COLO668 (cell line): ENCODE data around the gene GRID2.

Experiments
- DNase-seq: peaks from one replicate; lab custom pipeline; 2025; ENCODE audit not compliant: unreplicated experiment; lab: John Stamatoyannopoulos, UW

GRID2 gene

DNA sequence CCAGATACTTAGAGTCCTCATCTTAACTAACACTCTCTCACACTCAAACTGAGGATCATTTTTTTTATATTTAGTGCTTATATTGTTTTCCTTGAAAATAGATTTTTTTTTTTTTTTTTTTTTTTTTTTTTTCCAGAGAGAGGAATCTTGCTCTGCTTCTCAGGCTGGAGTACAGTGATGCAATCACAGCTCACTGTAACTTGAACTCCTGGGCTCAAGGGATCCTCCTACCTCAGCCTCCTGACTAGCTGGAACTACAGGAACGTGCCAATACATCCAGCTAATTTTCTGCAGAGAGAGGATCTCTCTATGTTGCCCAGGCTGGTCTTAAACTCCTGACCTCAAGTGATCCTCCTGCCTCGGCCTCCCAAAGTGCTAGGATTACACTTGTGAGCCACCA, 874.5 kb downstream of the GRID2 start:
- DNase-seq: no peak

DNA sequence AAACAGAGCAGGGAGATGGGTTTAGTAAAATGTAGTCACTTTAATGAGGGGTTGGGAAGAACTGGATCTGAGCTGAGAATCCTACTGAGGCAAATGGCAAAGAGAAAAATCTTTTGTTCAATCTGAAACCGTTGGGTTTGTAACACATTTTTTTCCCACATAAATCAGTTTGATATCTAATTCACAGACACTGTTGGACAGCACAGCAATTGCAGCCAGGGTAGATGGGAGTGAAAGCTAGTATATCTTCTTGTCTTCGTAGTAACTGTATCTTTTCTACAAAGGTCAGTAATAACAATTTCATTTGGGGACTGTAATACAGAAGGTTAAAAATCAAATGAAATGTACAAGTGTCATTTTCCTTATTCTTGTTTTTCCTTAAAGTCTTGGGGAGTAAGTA, 875.3 kb downstream of the GRID2 start:
- no peak for DNase-seq

DNA sequence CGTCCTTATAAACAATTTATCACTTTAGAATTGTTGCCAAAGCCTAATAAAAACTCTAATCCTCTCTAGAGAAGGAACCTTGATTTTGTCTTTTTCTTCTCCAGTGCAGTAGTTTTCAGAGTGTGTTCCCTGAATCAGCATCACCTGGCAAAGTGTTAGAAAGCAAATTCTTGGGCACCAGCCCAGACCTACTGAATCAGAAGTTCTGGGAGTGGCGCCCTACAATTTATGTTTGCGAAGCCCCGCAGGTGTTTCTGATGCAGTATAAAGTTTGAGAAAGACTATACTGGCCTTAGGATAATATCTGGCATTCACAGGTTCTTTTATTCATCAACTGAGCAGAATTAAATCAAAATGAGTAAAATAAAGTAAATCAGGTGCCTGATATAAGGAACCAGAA, 879.0 kb downstream of the GRID2 start:
- DNase-seq: no peak

DNA sequence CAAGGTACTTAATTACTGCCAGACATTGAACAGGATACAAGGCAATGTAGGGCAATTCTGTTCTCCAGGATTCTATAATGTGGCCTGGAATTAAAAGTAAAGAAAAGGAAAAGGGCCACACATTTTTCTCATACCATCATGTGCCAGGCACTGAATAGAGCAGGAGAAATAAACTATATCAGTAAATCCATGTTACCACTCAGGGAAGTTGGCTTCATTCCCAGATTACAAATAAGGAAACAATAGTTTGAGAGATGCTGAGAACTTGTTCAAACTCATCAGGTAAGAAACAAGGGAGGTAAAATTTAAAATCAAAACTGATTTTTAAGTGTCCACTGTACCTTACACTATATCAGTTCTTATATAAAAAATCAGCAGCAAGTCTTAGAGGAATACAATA, 879.8 kb downstream of the GRID2 start:
- no peak for DNase-seq

DNA sequence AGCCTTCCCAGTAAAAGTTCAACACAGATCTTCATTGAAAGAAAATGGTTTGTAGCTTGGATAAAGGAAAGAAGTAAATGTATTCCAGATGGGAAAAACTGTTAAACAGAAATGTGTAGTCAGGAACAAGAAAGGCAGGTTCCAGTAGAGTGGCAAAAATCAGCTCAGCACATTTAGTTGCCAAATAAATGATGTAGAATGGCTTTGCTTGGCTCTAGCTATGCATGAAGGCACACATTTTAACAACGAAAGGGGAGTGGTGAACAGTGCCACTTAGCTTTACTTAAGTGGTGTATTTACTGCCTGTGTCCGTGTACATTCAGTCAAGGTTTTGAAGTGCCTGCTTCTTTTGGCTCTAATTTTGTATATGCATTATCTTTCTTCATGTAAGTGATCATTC, 880.3 kb downstream of the GRID2 start:
- DNase-seq: peak; percentile 13

DNA sequence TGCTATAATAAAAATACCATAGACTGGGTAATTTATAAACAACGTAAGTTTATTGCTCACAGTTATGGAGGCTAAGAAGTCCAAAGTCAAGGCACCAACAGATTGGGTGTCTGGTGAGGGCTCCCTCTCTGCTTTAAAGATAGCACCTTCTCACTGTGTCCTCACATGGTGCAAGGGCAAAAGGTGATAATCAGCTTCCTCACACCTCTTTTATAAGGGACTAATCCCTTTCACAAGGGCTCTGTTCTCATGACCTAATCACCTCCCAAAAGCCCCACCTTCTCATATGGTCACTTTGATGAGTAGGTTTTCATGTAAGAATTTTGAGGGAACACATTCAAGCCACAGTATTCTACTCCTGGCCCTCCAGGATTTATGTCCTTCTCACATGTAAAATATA, 883.1 kb downstream of the GRID2 start:
- DNase-seq: no peak

DNA sequence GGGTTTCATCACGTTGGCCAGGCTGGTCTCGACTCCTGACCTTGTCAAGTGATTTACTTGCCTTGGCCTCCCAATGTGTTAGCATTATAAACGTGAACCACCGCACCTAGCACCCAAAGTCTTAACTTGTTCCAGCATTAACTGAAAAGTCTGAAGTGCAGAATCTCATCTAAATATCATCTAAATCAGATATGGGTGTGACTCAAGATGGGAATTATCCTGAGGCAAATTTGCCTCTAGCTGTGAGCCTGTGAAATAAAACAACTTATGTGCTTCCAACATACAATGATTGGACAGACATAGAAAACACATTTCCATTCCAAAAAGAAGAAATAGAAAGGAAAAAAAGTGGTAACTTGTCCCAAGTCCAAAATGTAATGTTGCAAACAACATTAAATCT, 883.7 kb downstream of the GRID2 start:
- DNase-seq: no peak

DNA sequence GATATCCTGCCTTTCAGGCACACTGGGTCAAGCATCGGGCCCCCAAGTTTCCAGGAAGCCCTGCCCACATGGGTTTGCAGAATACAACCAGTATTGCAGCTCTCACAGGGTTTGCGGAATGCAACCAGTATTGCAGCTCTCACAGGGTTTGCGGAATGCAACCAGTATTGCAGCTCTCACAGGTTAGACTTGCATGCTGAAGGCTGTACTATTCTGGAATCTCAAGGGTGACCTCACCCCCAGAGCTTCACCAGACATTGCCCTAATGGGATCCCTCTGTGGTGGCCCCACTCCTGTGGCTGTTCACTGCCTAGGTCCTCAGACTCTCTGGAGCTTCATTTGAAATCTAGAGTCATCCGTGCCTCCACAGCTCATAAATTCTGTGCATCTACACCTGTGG, 884.1 kb downstream of the GRID2 start:
- no peak for DNase-seq

DNA sequence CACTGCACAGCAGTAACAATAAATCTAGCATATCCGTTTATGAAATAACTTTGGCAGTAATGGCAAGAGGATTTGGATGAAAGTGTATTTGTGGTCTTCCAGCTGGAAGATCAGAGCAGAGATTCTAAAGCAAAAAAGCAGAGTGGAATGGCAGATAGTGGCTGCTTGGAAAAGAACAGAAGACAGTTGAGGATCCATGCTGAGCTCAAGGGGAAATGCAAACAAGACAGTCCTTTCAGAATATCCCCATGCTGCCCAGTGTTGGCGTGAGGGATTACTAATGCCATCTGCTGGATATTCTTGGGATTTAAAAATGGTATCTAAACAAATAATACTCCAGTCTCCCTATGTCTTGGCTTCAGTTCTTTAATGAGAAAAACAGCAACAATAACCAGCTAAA, 895.7 kb downstream of the GRID2 start:
- peak; percentile 9 for DNase-seq

DNA sequence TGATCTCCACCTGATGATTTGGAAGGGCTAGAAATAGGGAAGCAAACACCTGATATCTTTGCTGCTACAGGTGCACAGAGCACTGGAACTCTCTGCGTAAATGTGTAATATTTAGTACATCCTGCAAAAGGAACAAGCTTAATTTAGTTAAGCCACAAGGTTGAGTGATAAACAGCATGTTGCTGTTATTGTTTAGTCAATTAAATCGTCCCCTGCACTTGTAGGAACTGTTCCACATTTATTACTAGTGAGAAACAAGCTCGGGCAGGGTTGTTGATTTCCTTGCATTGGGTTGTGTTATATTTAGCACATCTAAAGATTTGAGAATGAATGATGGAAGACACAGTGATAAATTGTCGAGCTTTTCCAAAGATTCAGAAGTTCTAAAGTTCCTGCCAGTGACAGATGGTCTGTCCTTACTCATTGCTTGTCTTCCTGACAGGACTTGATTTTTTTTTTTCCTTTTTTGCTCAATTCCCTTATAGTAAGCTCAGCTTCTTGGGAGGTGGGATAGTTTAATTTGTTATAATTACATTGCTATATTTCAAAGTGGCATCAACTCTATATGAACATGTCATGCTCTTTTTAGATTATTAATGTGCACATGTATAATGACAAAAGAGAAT, 897.8 kb downstream of the GRID2 start:
- DNase-seq: no peak

DNA sequence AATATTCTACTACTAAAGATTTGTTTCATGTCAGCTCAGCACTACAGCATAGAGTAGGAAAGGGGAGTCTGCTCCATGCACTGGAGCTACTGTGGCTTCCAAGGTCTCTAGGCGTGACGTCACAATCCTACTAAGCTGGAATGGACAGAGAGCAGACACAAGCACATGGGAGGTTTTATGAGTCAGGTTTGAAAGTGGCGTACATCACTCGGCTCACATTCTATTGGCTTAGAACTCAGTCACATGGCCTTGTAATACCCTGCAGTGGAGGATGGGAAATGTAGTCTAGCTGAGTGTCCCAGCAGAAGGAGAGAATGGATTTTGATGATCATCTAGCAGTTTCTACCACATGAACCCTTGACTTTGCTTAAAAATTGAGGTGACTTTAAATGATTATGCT, 899.9 kb downstream of the GRID2 start:
- DNase-seq: no peak

DNA sequence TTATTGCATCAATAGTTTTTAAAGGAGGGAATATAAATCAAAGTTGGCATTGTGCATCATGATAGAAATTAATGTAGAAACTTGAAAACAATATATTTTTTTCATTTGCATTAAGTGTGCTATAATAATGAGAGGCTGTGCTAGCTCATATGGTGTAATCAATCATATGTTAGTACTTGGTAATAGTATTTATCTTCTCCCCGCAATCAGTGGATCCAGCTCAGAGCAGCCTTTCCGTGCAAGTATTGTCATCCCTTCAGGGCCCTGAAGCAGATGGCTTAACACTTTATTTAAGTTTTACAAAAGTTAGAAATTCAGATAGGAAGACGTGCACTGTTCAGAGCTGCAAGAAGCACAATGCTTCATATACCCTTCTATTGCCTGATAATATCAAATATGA, 908.5 kb downstream of the GRID2 start:
- no peak for DNase-seq

DNA sequence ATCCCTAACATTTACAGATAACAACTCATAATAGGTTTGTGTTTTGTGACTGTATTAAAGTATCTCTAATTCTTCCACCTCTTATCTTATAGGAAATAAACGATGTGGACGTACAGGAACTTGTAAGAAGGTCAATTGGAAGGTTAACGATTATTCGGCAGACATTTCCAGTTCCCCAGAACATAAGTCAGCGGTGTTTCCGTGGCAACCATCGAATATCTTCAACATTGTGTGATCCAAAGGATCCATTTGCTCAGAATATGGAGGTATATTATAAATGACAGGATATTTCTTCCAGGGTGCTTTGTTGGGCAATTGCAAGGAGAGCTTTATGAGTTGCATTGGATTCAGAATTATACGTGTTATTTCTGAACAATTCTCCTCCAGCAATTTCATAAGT, 912.9 kb downstream of the GRID2 start:
- DNase-seq: no peak

DNA sequence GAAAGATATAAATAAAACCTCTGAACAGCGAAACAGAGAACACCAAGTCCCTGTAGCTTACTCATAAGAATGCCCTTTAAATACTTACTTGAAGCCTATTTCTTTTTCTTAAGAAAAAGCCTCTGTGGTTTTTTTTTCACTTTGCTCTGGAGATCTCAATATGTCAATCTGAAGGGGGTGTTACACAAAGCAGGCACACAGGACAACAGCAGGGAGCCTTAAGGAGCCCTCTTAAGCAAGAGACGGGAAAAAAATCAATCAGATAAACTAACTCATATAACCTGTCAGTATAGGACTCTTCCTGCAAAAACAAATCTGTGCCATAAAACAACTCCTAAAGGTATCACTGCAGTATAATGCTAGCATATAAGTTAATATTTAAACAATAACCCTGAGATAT, 913.7 kb downstream of the GRID2 start:
- DNase-seq: no peak

DNA sequence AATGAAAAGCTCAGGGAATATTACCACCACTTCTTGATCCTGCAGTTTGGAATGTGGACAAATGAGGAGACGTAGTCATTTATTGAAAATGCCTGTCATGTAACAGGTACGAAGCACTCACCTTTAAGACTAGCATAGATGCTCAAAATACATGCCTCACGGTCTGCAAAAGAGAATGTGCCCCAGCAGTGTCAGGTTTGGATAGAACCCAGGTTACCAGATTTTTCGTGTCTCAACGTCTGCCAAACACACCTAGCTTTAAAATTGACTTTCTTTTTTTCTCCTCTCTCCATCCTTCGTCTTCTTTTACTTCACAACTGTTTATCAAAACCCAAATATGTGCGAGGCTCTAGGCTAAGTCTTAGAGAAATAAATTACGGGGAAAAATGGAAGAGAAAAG, 918.0 kb downstream of the GRID2 start:
- no peak for DNase-seq

DNA sequence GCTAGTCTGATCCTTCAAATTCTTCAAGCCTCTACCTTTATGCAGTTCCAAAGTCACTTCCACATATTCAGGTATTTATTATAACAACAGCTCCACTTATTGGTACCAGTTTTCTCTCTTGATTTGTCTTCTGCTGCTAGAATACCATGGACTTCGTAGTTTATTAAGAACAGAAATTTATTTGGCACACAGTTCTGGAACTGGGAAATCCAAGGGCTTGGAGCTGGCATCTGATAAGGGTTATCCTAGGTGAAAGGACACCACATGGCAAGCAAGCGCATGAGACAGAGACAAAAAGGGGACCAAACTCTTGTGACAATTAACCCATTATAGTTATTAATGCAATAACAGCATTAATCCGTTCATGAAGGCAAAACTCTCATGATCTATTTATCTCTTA, 924.3 kb downstream of the GRID2 start:
- DNase-seq: no peak

DNA sequence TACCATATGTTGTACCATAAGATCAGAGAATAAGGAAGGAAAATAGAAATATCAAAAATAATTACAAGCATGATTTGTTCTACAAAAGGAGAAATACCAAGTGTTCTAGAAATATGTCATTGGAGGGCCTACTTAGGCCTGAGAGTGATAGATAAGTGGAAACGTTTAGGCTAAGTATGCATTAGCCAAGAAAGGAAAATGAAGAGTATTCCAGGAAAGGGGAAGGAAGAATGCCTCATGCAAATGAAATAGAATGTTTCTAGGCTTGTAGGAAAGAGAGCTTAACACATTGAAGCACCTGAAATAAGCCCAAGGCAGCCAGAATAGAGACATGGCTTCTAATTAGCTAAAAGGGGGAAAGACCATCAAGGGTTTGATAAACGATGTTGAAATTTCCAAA, 929.1 kb downstream of the GRID2 start:
- DNase-seq: no peak

DNA sequence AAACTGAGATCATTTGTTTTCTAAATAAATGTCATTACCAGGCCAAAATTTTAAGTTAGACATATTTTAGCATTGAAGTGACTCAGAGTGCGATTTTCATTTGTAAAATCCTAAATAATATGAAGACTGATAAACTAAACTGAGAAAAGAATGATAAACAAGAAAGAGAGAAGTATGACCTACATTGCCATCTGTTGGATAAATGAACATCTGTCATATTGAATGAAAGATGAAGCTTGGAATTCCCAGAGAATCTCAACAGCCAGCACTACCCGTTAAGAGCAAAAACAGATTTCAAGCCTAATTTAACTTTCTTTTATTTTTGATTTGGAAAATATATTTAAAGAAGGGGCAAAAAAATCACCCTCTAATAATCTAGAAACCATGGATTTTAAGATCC, 933.8 kb downstream of the GRID2 start:
- no peak for DNase-seq

DNA sequence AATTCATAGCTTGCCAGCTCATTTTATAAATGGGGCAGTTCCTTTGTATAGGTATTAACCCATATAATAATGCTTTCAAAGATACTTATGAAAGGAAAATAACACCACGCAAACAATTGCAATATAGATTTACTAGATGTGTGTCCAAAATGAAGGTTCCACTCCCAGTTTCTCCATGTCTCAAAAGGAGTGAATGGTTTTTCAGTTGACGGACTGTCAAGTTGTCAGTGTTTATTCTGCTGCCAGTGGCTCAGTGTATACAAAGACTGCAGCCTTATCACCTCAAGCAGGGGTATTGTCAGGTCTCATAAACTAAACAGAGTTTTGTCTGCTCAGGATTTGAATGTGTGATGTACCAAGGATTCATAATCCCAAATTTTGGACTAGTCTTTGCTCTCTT, 939.5 kb downstream of the GRID2 start:
- DNase-seq: no peak

DNA sequence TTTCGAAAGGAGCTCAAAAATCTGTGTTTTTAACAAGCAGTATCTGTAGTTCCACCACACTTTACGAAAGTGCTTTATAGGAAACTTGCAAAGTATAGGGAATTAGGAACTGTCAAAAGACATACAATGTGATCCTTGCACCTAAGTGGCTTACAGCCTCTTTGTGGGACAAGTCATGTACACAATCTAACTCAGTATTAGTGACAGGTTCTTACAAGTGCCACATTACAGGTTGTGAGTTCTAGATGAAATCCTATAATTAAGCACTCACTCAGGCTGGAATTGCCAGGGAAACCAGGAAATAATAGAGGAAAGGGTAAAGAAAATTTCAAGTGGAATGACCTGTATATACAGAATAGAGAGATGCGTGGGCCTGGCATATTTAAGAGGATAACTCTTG, 957.4 kb downstream of the GRID2 start:
- DNase-seq: no peak

DNA sequence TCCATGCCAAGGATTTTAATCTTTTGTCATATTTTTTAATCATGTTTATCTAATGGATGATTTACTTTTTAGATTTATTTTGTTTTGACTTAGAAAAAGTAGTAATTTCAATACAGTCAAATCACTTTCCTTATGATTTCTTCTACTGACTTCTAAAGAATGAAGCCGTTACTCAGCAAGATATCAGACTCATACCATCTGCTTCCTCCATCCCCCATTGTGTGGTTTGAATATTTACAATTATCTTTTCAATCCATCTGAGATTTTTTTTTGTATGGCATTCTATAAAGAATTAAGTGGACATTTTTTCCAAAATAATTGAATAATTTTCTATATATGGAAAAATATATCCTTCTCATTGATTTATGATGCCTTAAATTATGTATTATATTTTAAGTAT, 959.4 kb downstream of the GRID2 start:
- no peak for DNase-seq

DNA sequence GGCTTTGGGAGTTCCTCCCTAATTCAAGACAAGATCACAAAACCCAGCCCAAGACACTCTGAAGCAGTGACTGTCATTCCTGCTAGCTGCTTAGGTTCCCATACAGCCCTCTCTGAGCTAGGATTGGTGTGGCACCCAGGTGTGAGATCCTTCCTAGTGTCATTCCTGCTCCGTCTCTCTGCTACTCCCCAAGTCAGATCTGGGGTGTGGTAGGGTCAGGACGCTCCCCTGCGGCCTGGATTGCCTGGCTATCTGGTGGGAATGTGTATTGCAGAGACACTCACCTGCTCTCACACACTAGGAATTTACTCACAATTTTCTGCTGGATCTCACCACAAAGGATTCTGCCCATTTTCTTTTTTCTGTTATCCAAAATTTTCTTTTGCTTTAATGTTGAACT, 964.0 kb downstream of the GRID2 start:
- no peak for DNase-seq

DNA sequence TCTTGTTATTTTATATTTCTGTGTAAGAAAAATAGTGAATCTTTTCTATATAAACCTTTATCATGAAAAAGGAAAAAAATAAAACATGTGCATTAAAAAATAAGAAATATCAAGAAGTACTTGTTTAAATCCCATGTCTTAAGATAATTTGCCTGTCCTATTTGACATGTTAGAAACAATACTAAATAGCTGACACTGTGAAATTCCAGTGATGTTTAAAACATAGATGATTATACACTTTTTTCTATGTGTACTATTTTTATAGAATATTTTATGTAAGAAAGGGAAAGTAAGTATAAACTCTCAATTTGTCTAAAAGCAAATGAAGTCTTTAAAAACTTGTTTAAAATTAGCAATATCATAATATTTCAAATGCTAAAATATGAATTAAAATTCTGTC, 981.6 kb downstream of the GRID2 start:
- no peak for DNase-seq

DNA sequence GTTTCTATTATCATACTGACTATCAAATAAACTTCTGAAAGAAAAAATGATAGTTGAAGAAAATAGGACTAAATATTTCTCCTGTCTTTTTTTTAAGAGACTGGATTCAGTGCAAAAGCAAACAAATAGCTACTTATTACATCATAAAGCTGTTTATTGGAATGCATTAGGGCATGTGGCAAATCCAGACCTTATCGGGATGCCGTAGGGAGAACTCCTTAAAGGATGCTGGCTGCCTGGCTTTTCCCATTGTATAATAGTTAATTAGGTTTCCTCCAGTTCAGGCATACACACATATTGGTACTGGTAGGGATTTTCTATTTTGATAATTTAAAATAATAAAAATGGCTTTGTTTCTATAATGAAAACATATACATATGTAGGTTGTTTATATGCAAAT, 985.5 kb downstream of the GRID2 start:
- DNase-seq: no peak
